ENCODE data around the gene POU6F1.

POU6F1 gene

GRCh38 chr12:51160814-51161459 lies 56.9 kb downstream of the POU6F1 start:
- DNase-seq, result no peak

- DNase-seq, result no peak
Measured at GRCh38 chr12:51156245-51156765, 61.6 kb downstream of the POU6F1 start.

GRCh38 chr12:51152953-51153352 lies 64.9 kb downstream of the POU6F1 start:
- no peak for DNase-seq

GRCh38 chr12:51150777-51151176 lies 67.1 kb downstream of the POU6F1 start:
- no peak for DNase-seq

- no peak for DNase-seq
Measured at GRCh38 chr12:51147309-51147708, 70.6 kb downstream of the POU6F1 start.

- no peak for DNase-seq
Measured at GRCh38 chr12:51139292-51139844, 78.5 kb downstream of the POU6F1 start.

Measured in NCI-H1417 treated with DMSO at 0.1 percent for 48 hours (cell line).